Right lobe of liver (tissue), 6 donors: ENCODE results near the gene TNXB. TPM values are rescaled to one million over a fixed set of nuclear protein-coding genes. Genes with fewer than 3 reads are reported as not detected.

Experiments used
- ATAC-seq, 4 donors: fragments of 200-7000 bp; cut with Tn5 transposase; one replicate each; pipeline ENCODE4 v1.9.1; 2020; ENCODE audit warnings: mild to moderate bottlenecking in 4 of 4, moderate library complexity in 4 of 4
- DNase-seq, 3 donors: peaks; one replicate each; pipeline ENCODE4 v3.0.0-alpha.2; 2020
- H3K27ac ChIP-seq, 3 donors: fragments of 200-600 bp; one replicate each; pipeline ENCODE4 v1.8.0; 2022
- H3K27me3 ChIP-seq, 2 donors: fragments of 200-600 bp; one replicate each; pipeline ENCODE4 v1.8.0; 2022
- H3K36me3 ChIP-seq, 4 donors: fragments of 200-600 bp; sonication (generic) in 1 of 4; one replicate each; pipeline versions ENCODE4 v1.5.1 to v1.8.0; 2017 to 2022; ENCODE audit warnings: control low read depth in 1 of 4
- H3K4me1 ChIP-seq, 4 donors: fragments of 200-600 bp; sonication (generic) in 1 of 4; one replicate each; pipeline versions ENCODE4 v1.5.1 to v1.8.0; 2017 to 2022; ENCODE audit warnings: control low read depth in 1 of 4
- H3K4me3 ChIP-seq, 3 donors: fragments of 200-600 bp; one replicate each; pipeline ENCODE4 v1.8.0; 2022
- H3K9me3 ChIP-seq, 4 donors: fragments of 200-600 bp; sonication (generic) in 1 of 4; one replicate each; pipeline versions ENCODE4 v1.5.1 to v1.8.0; 2017 to 2022; ENCODE audit warnings: control low read depth in 1 of 4
- POLR2A ChIP-seq: fragments of 450-650 bp; IDR thresholded peaks from one replicate; pipeline ENCODE4 v1.6.1; 2017; ENCODE audit warnings: antibody characterized with exemption, mild to moderate bottlenecking
- WGBS: methylation state at CpG from one replicate; pipeline ENCODE4 v1.1.6; 2018; ENCODE audit warnings: low coverage, low lambda C conversion rate; ENCODE audit not compliant: insufficient coverage; ENCODE audit errors: missing lambda C conversion rate; 5-methylcytosine and 5-hydroxymethylcytosine counted together
- intact Hi-C, 2 donors: fragments of 100-400 bp; cut with DNase I; formaldehyde crosslinking; loops; one replicate each; pipeline versions ENCODE4 v1.11.2 to v1.14.1; 2022
- total RNA-seq, 6 experiments: library from RNA; depleted of rRNA in 2 of 6; stranded (reverse); fragments of >200 nt in 2 of 6; fragmentation: NEBNext Ultra II Directional in 3 of 6; extraction: Animal tissue kit (Norgen Biotek cat#: 25700) in 3 of 6; gene quantifications; one replicate each; pipeline versions ENCODE4 v1.1.0 to v1.2.4, GENCODE V29; 2016 to 2023
- TF ChIP-seq, protein P1 (sequence below), 4 donors: fragments of 200-600 bp in 3 of 4; fragments of 450-650 bp in 1 of 4; IDR thresholded peaks; one replicate each; pipeline versions ENCODE4 v1.5.1 to v1.8.0; 2016 to 2022; ENCODE audit warnings: antibody characterized with exemption in 4 of 4, mild to moderate bottlenecking in 2 of 4
- donor health status: DM: no; HTN: yes; CAD: no.
- donor health status: DM: no; HTN: no; CAD: no.
- donor health status: DM: no; HTN: no; CAD: no.
- donor health status: DM: no; HTN: yes; CAD: no.
- donor health status: DM: no; HTN: yes; CAD: no.

Gene TNXB
- total RNA-seq, 6 experiments from 2014 or later, result 7.2 to 28.3 (median 10.3) TPM

DNA sequence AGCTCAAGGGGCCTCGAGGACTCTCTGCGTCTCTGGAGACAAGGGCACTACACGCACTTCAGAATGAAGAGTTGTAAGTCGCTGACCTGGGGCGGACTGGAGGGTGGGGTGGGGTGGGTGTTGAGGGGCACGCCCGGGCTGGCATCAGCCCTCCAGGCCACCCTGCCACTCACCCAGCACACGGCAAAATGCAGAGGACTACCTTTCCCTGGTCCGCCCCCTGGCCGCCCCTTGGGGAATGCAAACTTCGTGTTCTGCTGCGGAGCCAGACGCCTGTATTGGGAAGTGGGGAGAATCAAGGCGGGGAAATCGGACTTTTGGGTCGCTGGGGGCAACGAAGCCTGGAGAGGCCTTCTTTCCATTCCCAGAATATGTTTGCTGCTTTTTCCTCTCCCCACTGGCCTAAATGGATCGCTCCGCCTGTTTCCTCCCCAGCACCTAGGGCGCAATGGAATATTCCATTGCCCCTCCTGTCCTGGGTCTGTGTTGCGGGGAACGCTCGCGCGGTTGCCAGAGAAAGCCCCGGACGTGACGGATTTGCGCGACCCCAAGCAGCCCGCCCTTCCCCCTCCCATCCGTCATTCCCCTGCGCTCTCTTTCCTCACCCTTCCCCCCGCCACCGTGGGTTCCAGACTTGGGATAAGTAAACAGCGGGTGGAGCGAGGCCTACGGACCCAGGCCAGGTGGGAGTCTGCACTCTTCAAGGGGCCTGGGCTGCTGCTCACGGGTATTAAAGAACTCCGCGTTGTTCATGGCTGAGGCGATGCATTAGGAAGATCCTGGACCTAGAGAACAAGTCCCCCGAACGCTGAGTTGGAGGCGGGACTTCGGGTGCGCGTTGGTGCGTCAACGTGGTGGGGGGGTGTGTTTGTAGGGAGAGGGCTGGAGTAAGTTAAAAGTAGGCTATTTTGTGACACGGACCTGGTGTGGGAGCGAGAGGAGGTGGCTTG lies 44.7 kb upstream of the TNXB start, which contains the start of gene PPT2:
PPT2 (plus strand) TSS at position 578 of the 950 bp plus-strand sequence. CDS start 454 bp downstream, outside the sequence.
- Histone ChIP-seq H3K4me1 (peaks cover 0 to 7% (median 0%) of the 10 kb centered on the region in 4 donors), H3K36me3 (peaks cover 0 to 13% (median 0%) of the 10 kb centered on the region in 4 donors), H3K9me3 (no peaks in the 10 kb centered on the region), H3K4me3 (peak within 1 kb of the TSS; percentile 74 to 78 (median 78)), H3K27me3 (peaks cover 0 to 6% of the 10 kb centered on the region in 2 donors), H3K27ac (peak within 1 kb of the TSS; percentile 63 to 75 (median 74))
- DNase-seq (peak; percentile 79 to 87 (median 85)), ATAC-seq (peak; percentile 81 to 83 (median 82))
- 4% methylated on average over 46 of the region's 52 CpGs for WGBS
- intact Hi-C loops, result loop anchor here in 1 of 2 donors (5.0 kb wide), 1 partner anchor 37 kb away; no protein-coding TSS in a partner anchor
- TF ChIP-seq, protein P1, sequence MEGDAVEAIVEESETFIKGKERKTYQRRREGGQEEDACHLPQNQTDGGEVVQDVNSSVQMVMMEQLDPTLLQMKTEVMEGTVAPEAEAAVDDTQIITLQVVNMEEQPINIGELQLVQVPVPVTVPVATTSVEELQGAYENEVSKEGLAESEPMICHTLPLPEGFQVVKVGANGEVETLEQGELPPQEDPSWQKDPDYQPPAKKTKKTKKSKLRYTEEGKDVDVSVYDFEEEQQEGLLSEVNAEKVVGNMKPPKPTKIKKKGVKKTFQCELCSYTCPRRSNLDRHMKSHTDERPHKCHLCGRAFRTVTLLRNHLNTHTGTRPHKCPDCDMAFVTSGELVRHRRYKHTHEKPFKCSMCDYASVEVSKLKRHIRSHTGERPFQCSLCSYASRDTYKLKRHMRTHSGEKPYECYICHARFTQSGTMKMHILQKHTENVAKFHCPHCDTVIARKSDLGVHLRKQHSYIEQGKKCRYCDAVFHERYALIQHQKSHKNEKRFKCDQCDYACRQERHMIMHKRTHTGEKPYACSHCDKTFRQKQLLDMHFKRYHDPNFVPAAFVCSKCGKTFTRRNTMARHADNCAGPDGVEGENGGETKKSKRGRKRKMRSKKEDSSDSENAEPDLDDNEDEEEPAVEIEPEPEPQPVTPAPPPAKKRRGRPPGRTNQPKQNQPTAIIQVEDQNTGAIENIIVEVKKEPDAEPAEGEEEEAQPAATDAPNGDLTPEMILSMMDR (IDR thresholded peaks at IDR 0.05), result peak in 1 of 4 donors; percentile 12
- no peak for TF ChIP-seq POLR2A

DNA sequence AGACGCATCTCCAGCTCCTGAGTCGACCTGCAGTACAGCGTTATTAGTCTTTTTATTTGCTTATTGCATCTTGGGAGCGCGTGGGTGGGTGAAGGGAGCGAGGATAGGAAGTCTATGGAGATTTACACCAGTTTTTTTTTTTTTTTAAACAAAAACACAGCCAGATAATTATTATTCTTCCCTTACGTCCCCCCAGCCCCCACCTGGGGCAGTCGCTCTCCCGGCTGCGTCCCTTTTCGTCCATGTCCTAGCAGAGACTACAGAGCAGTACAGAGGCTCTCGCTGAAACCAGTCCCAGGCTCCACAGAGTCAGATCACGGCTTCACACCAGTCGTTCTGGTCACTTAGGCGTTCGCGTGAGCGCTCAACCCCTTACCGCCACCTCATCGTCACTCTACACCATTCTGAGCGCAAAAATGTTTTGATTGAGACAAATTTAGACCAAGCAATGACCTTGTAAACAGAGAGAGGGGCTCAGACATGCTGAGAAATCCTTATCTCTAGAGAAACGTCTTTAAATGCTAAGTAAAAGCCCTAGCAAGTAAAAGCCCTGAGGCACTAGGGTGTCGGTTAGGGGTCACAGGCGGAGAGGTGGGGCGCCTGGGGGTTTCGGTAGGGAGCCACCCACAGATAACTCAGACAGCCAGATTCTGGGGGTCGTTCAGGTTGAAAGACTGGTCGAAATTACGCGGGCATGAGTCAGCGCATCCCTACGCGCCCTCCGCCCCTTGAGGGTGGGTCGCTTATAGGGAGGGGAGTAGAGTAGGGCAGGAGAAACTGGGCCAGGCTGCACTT lies 43.8 kb upstream of the TNXB start:
- H3K4me1 ChIP-seq, result peaks cover 0 to 7% (median 0%) of the 10 kb centered on the region in 4 donors
- no peak for TF ChIP-seq POLR2A
- TF ChIP-seq, protein P1 (IDR thresholded peaks at IDR 0.05), result no peak
- peak in 1 of 4 donors; percentile 1 for ATAC-seq

DNA sequence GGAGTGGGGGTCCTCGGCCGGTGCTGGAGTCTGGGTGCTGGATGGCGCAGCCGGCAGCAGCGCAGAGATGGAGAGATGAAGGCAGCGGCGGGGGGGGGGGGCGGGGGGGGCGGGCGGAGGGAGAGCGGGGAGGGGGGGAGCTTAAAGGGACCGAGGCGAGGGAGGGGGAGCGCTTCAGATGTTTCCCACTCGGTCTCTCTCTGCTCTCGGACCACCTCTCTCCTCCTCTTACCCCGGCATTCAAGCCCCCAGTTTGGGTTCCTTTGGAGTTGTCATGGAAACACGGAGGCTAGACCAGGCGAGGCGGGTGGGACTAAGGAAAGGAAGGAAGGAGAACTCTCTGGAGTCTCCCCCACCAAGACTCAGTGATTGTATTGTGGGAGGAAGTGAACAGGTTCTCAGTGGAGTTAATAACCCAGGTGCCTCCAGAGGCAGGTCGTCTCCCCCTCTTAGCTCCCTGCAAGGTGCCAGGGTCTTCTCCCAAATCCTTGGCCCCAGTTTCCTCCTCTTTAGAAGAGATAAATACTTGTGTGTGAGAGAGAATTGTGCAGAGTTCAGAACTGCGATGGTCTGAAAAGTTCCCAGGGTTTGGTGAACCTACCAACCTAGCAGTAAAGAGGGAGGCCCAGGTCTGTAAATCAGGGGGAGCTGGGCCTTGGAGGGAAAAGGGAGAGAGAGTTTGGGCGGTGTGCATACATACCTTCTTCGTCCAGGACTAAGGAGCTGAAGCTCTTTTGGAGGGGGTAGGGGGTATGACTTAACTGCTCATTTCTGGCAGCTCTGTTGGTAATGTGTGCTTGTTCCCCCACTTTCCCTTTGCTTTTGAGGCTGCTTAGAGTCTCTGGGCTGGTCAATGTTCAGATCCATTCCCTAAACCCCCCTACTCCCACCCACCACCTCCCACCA lies 43.0 kb upstream of the TNXB start, which contains the start of gene PRRT1:
PRRT1 (minus strand) TSS at position 77 of the 906 bp plus-strand sequence. CDS start 112 bp downstream, outside the sequence.
- ATAC-seq (no peak), DNase-seq (no peak)
- intact Hi-C loops, result loop anchor here in 1 of 2 donors (5.0 kb wide), 1 partner anchor 35 kb away; no protein-coding TSS in a partner anchor
- H3K27ac ChIP-seq, result peak within 1 kb of the TSS in 2 of 3 donors; percentile 63 to 74
- peaks cover 0 to 5% (median 0%) of the 10 kb centered on the region in 4 donors for H3K36me3 ChIP-seq
- WGBS, result 43% methylated on average over 15 of the region's 24 CpGs
- peaks cover 0 to 7% (median 0%) of the 10 kb centered on the region in 4 donors for H3K4me1 ChIP-seq
- H3K9me3 ChIP-seq, result no peaks in the 10 kb centered on the region
- TF ChIP-seq, protein P1 (IDR thresholded peaks at IDR 0.05), result no peak
- no peak for TF ChIP-seq POLR2A
- H3K27me3 ChIP-seq, result peaks cover 0 to 6% of the 10 kb centered on the region in 2 donors
- H3K4me3 ChIP-seq, result no peak within 1 kb of the TSS

More for the DNA sequence above, 43.8 kb upstream of the TNXB start:
- peaks cover 0 to 6% of the 10 kb centered on the region in 2 donors for H3K27me3 ChIP-seq
- no peaks in the 10 kb centered on the region for H3K9me3 ChIP-seq
- 52% methylated on average over 27 of the region's 35 CpGs for whole genome bisulfite sequencing
- intact Hi-C loops, result loop anchor here in 1 of 2 donors (5.0 kb wide), 1 partner anchor 36 kb away; no protein-coding TSS in a partner anchor
- DNase-seq, result no peak
- peaks cover 0 to 13% (median 0%) of the 10 kb centered on the region in 4 donors for H3K36me3 ChIP-seq
- peak overlapping the region; percentile 74 to 78 (median 78) for H3K4me3 ChIP-seq
- peak overlapping the region; percentile 63 to 75 (median 74) for H3K27ac ChIP-seq
